GM21619 (cell line): ENCODE data around the gene GPRC5D.

Experiments
- ATAC-seq: cut with Tn5 transposase; IDR thresholded peaks from one replicate; pipeline ENCODE4 v1.9.1; 2021; ENCODE audit not compliant: unreplicated experiment

The GPRC5D gene

GRCh38 chr12:12979731-12980259 lies 27.8 kb upstream of the GPRC5D start:
- ATAC-seq, result no peak

- ATAC-seq, result no peak
Measured at GRCh38 chr12:12979126-12979525, 27.2 kb upstream of the GPRC5D start.

GRCh38 chr12:12977231-12977630 lies 25.3 kb upstream of the GPRC5D start:
- ATAC-seq, result no peak

GRCh38 chr12:12976366-12976765 lies 24.4 kb upstream of the GPRC5D start:
- ATAC-seq, result no peak

- no peak for ATAC-seq
Measured at GRCh38 chr12:12975322-12976077, 23.5 kb upstream of the GPRC5D start.

- ATAC-seq, result no peak
Measured at GRCh38 chr12:12974211-12974610, 22.2 kb upstream of the GPRC5D start.

GRCh38 chr12:12973019-12973418 lies 21.0 kb upstream of the GPRC5D start:
- no peak for ATAC-seq

- no peak for ATAC-seq
Measured at GRCh38 chr12:12965836-12966235, 13.9 kb upstream of the GPRC5D start.

GRCh38 chr12:12964255-12964654 lies 12.3 kb upstream of the GPRC5D start:
- ATAC-seq, result no peak

GRCh38 chr12:12960639-12961209 lies 8.8 kb upstream of the GPRC5D start:
- ATAC-seq, result no peak

GRCh38 chr12:12958886-12959285 lies 6.9 kb upstream of the GPRC5D start:
- ATAC-seq, result no peak

GRCh38 chr12:12954878-12955625 lies 3.1 kb upstream of the GPRC5D start:
- ATAC-seq, result no peak

GRCh38 chr12:12954356-12954755 lies 2.4 kb upstream of the GPRC5D start:
- no peak for ATAC-seq

GRCh38 chr12:12951504-12951903 lies 466 bp downstream of the GPRC5D start:
- no peak for ATAC-seq

GRCh38 chr12:12947902-12948301 lies 4.1 kb downstream of the GPRC5D start:
- no peak for ATAC-seq

- no peak for ATAC-seq
Measured at GRCh38 chr12:12946686-12947355, 5.1 kb downstream of the GPRC5D start.

GRCh38 chr12:12945591-12945990 lies 6.4 kb downstream of the GPRC5D start:
- no peak for ATAC-seq

- no peak for ATAC-seq
Measured at GRCh38 chr12:12943586-12944260, 8.2 kb downstream of the GPRC5D start.

- ATAC-seq, result no peak
Measured at GRCh38 chr12:12941450-12942350, 10.3 kb downstream of the GPRC5D start.

GRCh38 chr12:12939888-12940287 lies 12.1 kb downstream of the GPRC5D start:
- no peak for ATAC-seq
